Breast epithelium (tissue), 4 donors: ENCODE results near the gene PSMA7. TPM values are rescaled to one million over a fixed set of nuclear protein-coding genes. Genes with fewer than 3 reads are reported as not detected.

Source experiments
- DNase-seq, 2 donors: peaks; one replicate each; pipeline ENCODE4 v3.0.0-alpha.2; 2019; ENCODE audit warnings: low spot score in 2 of 2
- H3K27ac ChIP-seq, 2 donors: fragments of 200-600 bp; sonication (generic) in 1 of 2; one replicate each; pipeline ENCODE4 v1.5.1; 2016 to 2019; ENCODE audit warnings: mild to moderate bottlenecking in 1 of 2
- H3K27me3 ChIP-seq, 2 donors: fragments of 200-600 bp; sonication (generic) in 1 of 2; one replicate each; pipeline versions ENCODE4 v1.5.1 to v1.6.0; 2017 to 2019; ENCODE audit warnings: control low read depth in 1 of 2, mild to moderate bottlenecking in 1 of 2
- H3K36me3 ChIP-seq: fragments of 200-600 bp; one replicate; pipeline ENCODE4 v1.5.1; 2019
- H3K4me1 ChIP-seq, 2 donors: fragments of 200-600 bp; sonication (generic); one replicate each; pipeline ENCODE4 v1.5.1; 2016 to 2019; ENCODE audit warnings: control low read depth in 1 of 2
- H3K4me3 ChIP-seq, 3 donors: fragments of 200-600 bp; sonication (generic); 1 replicate in 2 of 3; 2 replicates in 1 of 3; pipeline ENCODE4 v1.5.1; 2016 to 2019; ENCODE audit warnings: mild to moderate bottlenecking in 3 of 3, moderate library complexity in 2 of 3
- H3K9me3 ChIP-seq, 2 donors: fragments of 200-600 bp; sonication (generic) in 1 of 2; one replicate each; pipeline ENCODE4 v1.5.1; 2016 to 2019; ENCODE audit warnings: control low read depth in 1 of 2
- POLR2A ChIP-seq: fragments of 450-650 bp; IDR thresholded peaks from one replicate; pipeline ENCODE4 v1.6.1; 2016; ENCODE audit warnings: antibody characterized with exemption, mild to moderate bottlenecking, moderate library complexity
- POLR2AphosphoS5 ChIP-seq, 3 donors: sonication (generic); formaldehyde crosslinking; IDR thresholded peaks; one replicate each; pipeline ENCODE4 v1.6.1; 2017; ENCODE audit warnings: antibody characterized with exemption in 3 of 3
- intact Hi-C: fragments of 100-400 bp; cut with DNase I; formaldehyde crosslinking; loops from one replicate; pipeline ENCODE4 v1.15.1; 2023; ENCODE audit warnings: low total_unique reads
- total RNA-seq, 3 donors: library from RNA; depleted of rRNA; stranded (reverse); fragments of >200 nt; gene quantifications; one replicate each; pipeline ENCODE4 v1.1.0, GENCODE V29; 2016
- TF ChIP-seq, protein P1 (sequence below), 3 donors: fragments of 450-650 bp; IDR thresholded peaks; one replicate each; pipeline ENCODE4 v1.5.1; 2016 to 2017; ENCODE audit warnings: antibody characterized with exemption in 3 of 3, mild to moderate bottlenecking in 3 of 3, moderate library complexity in 3 of 3

Gene PSMA7
- total RNA-seq, 3 donors from 2014 or later = 200 to 579 (median 380) TPM

DNA sequence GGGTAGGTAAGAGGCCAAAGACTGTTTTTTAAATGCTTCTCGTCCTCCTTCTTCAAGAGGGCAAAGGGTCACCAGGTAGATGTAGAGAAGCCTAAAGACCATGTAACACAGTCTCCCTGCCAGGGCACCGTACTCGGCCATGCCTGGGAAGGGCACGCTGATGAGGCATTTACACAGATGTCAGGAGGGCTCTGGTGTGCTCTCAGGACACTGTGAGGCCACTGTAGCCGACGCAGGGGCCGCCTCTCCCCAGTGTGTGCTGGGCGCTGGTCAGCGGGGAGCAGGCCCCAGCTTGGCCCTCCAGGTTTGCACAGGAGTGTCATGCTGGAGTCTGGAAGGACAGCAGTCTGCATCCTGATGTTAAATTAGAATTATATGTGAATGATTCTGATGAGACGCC is 32.5 kb upstream of the PSMA7 start:
- no peaks in the 10 kb centered on the region for H3K27me3 ChIP-seq

DNA sequence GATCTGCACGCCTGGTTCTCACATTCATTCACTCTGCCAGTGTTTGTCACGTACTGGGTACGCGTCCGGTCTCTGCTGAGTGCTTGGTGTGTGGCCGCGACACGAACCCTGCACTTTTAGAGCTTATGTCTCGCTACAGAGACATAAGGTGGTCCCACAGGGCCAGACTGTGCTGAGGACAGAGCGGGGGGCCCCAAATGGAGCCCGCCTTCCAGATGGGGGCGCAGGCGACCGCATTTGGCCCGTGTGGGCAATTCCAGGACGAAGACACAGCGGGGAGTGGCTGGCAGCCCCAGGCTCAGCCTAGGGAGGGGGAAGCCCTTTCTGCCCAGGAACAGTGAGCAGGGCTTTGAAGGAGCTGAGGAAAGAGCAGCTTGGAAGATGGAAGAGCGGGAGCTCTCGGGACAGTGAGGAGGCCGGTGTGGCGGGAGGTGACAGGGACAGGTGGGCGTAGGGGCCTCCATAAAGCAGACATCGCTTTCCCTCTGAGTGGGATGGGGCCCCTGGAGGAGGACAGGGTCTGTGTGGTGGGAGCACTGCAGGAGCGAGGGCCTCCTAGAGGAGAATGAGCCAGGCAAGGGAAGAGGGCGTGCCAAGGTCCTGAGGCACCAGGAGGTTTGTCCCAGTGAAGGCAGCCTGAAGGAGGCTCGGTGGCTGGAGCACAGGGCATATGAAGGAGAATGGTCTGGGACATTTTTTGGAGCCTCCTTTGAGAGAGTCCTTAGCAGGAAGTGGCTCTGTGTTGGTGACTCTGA is 31.9 kb upstream of the PSMA7 start:
- DNase-seq = no peak
- intact Hi-C loops = no loop called here
- no peaks in the 10 kb centered on the region for H3K27me3 ChIP-seq
- H3K4me1 ChIP-seq = no peaks in the 10 kb centered on the region
- H3K9me3 ChIP-seq = no peaks in the 10 kb centered on the region
- no peak overlapping the region for H3K4me3 ChIP-seq
- H3K27ac ChIP-seq = no peak overlapping the region
- no peaks in the 10 kb centered on the region for H3K36me3 ChIP-seq
- TF ChIP-seq, protein P1, sequence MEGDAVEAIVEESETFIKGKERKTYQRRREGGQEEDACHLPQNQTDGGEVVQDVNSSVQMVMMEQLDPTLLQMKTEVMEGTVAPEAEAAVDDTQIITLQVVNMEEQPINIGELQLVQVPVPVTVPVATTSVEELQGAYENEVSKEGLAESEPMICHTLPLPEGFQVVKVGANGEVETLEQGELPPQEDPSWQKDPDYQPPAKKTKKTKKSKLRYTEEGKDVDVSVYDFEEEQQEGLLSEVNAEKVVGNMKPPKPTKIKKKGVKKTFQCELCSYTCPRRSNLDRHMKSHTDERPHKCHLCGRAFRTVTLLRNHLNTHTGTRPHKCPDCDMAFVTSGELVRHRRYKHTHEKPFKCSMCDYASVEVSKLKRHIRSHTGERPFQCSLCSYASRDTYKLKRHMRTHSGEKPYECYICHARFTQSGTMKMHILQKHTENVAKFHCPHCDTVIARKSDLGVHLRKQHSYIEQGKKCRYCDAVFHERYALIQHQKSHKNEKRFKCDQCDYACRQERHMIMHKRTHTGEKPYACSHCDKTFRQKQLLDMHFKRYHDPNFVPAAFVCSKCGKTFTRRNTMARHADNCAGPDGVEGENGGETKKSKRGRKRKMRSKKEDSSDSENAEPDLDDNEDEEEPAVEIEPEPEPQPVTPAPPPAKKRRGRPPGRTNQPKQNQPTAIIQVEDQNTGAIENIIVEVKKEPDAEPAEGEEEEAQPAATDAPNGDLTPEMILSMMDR (IDR thresholded peaks at IDR 0.05) = no peak
- no peak for TF ChIP-seq POLR2AphosphoS5 (IDR thresholded peaks at IDR 0.05)
- no peak for TF ChIP-seq POLR2A

More for the DNA sequence above, 32.5 kb upstream of the PSMA7 start:
- no peak overlapping the region for H3K4me3 ChIP-seq
- H3K9me3 ChIP-seq = no peaks in the 10 kb centered on the region
- no peaks in the 10 kb centered on the region for H3K36me3 ChIP-seq
- H3K4me1 ChIP-seq = no peaks in the 10 kb centered on the region
- no peak overlapping the region for H3K27ac ChIP-seq
- TF ChIP-seq POLR2A = no peak
- intact Hi-C loops = no loop called here
- no peak for DNase-seq

DNA sequence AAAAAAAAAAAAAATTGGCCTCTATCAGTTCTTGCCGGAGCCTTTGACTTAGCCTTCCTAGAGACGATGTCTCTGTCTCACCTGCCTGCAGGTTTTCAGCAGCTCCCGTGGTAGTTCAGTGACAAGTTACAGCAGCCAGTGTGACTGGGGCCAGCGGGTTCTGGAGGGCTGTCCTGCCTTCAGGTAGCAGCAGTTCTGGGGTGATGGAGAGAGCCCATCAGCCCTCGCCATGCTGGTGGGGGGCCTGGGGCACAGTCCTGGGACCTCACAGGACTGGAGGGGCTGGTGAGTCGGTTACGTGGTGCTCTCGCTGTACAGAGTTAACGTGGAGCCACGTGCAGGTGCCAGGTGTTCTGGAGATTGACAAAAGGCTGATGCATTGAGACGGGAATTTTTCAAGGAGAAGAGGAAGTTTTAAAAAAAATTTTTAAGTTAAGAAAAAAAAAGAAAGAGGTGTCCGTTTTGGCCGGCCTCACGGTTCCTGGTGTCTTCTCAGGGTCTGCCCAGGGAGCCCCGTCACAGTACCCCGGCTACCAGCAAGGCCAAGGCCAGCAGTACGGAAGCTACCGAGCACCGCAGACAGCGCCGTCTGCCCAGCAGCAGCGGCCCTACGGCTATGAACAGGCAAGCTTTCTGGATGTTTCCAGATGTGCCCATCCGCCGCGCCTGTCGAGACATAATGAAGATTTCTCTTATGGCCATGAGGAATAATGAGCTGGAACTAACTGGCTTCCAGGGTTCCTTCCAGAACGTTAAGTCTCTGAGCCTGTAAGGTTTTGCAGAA is 31.0 kb upstream of the PSMA7 start:
- Histone ChIP-seq H3K36me3 (no peaks in the 10 kb centered on the region), H3K9me3 (no peaks in the 10 kb centered on the region), H3K4me1 (no peaks in the 10 kb centered on the region), H3K4me3 (no peak overlapping the region), H3K27me3 (no peaks in the 10 kb centered on the region), H3K27ac (no peak overlapping the region)
- no peak for DNase-seq
- TF ChIP-seq, protein P1 (IDR thresholded peaks at IDR 0.05) = no peak
- no peak for TF ChIP-seq POLR2AphosphoS5 (IDR thresholded peaks at IDR 0.05)
- no peak for TF ChIP-seq POLR2A
- intact Hi-C loops = no loop called here

DNA sequence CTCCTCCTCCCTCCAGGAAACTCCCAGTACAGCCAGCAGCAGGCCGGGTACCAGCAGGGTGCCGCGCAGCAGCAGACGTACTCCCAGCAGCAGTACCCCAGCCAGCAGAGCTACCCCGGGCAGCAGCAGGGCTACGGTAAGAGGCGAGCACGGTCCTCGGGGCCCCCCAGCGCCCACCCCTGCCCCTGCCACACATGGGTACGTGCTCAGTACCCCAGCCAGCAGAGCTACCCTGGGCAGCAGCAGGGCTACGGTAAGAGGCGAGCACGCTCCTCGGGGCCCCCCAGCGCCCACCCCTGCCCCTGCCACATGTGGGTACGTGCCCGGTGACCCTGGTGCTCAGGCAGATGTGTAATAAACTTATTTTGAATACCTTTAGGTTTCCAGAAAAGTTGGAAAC is 29.5 kb upstream of the PSMA7 start:
- Histone ChIP-seq H3K27me3 (no peaks in the 10 kb centered on the region), H3K4me3 (no peak overlapping the region), H3K4me1 (no peaks in the 10 kb centered on the region), H3K36me3 (no peaks in the 10 kb centered on the region), H3K27ac (no peak overlapping the region), H3K9me3 (no peaks in the 10 kb centered on the region)
- DNase-seq = no peak
- TF ChIP-seq, protein P1 (IDR thresholded peaks at IDR 0.05) = no peak
- no peak for TF ChIP-seq POLR2AphosphoS5 (IDR thresholded peaks at IDR 0.05)
- no peak for TF ChIP-seq POLR2A
- intact Hi-C loops = no loop called here

DNA sequence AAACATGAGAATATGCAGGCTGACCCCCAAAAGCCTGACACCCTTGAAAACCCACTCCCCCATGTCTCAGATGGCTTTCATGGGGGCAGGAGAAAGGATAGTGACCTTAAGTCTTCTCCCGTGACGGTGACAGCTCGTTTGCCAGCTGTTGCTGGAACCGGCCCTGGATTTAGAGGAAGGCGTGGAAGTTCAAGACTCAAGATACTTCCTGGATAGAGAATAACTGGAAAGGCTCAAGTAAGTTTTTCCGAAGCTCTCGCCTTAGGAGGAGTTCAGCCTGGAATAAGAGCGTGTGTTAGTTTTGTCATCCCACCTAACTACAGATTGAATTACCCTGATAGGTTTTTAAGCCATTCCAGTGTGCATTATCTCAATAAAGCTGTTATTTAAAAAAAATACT is 28.1 kb upstream of the PSMA7 start:
- Histone ChIP-seq H3K27ac (no peak overlapping the region), H3K27me3 (no peaks in the 10 kb centered on the region), H3K9me3 (no peaks in the 10 kb centered on the region), H3K4me3 (no peak overlapping the region), H3K36me3 (no peaks in the 10 kb centered on the region), H3K4me1 (no peaks in the 10 kb centered on the region)
- TF ChIP-seq POLR2AphosphoS5 (IDR thresholded peaks at IDR 0.05) (no peak), POLR2A (no peak)
- TF ChIP-seq, protein P1 (IDR thresholded peaks at IDR 0.05) = no peak
- no peak for DNase-seq
- intact Hi-C loops = no loop called here
